ENCODE results near the gene MGAT4C.

DNA sequence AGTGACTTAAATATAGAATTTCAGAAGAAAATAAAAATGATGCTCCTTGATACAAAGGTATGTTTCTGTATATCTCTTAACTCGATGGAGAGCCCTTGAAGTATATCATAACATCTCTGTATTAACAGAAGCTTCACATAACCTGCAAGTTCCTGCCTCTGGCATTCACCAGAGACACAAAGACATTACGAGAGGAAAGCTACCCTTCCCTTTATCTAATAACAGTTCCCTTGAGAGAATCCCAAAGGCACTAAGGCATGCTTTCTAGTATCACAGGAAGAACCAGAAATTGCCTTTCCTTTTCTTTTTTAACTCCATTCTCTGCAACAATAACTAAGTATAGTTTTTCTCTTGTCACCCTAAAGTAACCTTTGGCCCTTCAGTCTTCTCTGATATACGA, 164.5 kb downstream of the MGAT4C start:
- TF ChIP-seq, protein P1, sequence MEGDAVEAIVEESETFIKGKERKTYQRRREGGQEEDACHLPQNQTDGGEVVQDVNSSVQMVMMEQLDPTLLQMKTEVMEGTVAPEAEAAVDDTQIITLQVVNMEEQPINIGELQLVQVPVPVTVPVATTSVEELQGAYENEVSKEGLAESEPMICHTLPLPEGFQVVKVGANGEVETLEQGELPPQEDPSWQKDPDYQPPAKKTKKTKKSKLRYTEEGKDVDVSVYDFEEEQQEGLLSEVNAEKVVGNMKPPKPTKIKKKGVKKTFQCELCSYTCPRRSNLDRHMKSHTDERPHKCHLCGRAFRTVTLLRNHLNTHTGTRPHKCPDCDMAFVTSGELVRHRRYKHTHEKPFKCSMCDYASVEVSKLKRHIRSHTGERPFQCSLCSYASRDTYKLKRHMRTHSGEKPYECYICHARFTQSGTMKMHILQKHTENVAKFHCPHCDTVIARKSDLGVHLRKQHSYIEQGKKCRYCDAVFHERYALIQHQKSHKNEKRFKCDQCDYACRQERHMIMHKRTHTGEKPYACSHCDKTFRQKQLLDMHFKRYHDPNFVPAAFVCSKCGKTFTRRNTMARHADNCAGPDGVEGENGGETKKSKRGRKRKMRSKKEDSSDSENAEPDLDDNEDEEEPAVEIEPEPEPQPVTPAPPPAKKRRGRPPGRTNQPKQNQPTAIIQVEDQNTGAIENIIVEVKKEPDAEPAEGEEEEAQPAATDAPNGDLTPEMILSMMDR (IDR thresholded peaks at IDR 0.05): no peak
- TF ChIP-seq POLR2AphosphoS5 (IDR thresholded peaks at IDR 0.05; ENCODE audit: low read depth, low read length): no peak
- TF ChIP-seq, protein P2, sequence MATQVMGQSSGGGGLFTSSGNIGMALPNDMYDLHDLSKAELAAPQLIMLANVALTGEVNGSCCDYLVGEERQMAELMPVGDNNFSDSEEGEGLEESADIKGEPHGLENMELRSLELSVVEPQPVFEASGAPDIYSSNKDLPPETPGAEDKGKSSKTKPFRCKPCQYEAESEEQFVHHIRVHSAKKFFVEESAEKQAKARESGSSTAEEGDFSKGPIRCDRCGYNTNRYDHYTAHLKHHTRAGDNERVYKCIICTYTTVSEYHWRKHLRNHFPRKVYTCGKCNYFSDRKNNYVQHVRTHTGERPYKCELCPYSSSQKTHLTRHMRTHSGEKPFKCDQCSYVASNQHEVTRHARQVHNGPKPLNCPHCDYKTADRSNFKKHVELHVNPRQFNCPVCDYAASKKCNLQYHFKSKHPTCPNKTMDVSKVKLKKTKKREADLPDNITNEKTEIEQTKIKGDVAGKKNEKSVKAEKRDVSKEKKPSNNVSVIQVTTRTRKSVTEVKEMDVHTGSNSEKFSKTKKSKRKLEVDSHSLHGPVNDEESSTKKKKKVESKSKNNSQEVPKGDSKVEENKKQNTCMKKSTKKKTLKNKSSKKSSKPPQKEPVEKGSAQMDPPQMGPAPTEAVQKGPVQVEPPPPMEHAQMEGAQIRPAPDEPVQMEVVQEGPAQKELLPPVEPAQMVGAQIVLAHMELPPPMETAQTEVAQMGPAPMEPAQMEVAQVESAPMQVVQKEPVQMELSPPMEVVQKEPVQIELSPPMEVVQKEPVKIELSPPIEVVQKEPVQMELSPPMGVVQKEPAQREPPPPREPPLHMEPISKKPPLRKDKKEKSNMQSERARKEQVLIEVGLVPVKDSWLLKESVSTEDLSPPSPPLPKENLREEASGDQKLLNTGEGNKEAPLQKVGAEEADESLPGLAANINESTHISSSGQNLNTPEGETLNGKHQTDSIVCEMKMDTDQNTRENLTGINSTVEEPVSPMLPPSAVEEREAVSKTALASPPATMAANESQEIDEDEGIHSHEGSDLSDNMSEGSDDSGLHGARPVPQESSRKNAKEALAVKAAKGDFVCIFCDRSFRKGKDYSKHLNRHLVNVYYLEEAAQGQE (IDR thresholded peaks at IDR 0.05; ENCODE audit: low read depth, low read length): no peak
- TF ChIP-seq NRF1 (IDR thresholded peaks at IDR 0.05; ENCODE audit: low read depth, low read length): no peak
- no peak for TF ChIP-seq GABPA (IDR thresholded peaks at IDR 0.05; ENCODE audit: low read depth)
- no peak for TF ChIP-seq USF2 (IDR thresholded peaks at IDR 0.05; ENCODE audit: borderline replicate concordance, low read depth, low read length)
- TF ChIP-seq EP300 (IDR thresholded peaks at IDR 0.05; ENCODE audit: borderline replicate concordance in 1 of 2, low read depth in 1 of 2, low read length in 1 of 2): no peak
- no peak for TF ChIP-seq JUND (IDR thresholded peaks at IDR 0.05)
- TF ChIP-seq EZH2phosphoT487 (IDR thresholded peaks at IDR 0.05; ENCODE audit: borderline replicate concordance, low read depth): no peak
- TF ChIP-seq, protein P3, sequence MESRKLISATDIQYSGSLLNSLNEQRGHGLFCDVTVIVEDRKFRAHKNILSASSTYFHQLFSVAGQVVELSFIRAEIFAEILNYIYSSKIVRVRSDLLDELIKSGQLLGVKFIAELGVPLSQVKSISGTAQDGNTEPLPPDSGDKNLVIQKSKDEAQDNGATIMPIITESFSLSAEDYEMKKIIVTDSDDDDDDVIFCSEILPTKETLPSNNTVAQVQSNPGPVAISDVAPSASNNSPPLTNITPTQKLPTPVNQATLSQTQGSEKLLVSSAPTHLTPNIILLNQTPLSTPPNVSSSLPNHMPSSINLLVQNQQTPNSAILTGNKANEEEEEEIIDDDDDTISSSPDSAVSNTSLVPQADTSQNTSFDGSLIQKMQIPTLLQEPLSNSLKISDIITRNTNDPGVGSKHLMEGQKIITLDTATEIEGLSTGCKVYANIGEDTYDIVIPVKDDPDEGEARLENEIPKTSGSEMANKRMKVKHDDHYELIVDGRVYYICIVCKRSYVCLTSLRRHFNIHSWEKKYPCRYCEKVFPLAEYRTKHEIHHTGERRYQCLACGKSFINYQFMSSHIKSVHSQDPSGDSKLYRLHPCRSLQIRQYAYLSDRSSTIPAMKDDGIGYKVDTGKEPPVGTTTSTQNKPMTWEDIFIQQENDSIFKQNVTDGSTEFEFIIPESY (IDR thresholded peaks at IDR 0.05; ENCODE audit: borderline replicate concordance, low read depth): no peak
- no peak for TF ChIP-seq YY1 (IDR thresholded peaks at IDR 0.05; ENCODE audit: low read depth)
- TF ChIP-seq RFX5 (IDR thresholded peaks at IDR 0.05; ENCODE audit: low read length): no peak
